Thyroid gland (tissue), 4 donors: ENCODE data around the gene SPINT2. TPM values are rescaled to one million over a fixed set of nuclear protein-coding genes. Genes with fewer than 3 reads are reported as not detected.

Experiments
- DNase-seq, 2 donors: peaks; one replicate each; pipeline ENCODE4 v3.0.0-alpha.2; 2019
- H3K27ac ChIP-seq, 3 donors: fragments of 200-600 bp; sonication (generic); 1 replicate in 2 of 3; 2 replicates in 1 of 3; pipeline ENCODE4 v1.5.1; 2016 to 2019; ENCODE audit warnings: mild to moderate bottlenecking in 1 of 3, moderate library complexity in 1 of 3
- H3K27me3 ChIP-seq: fragments of 200-600 bp; sonication (generic); one replicate; pipeline ENCODE4 v1.5.1; 2019
- H3K36me3 ChIP-seq, 2 donors: fragments of 200-600 bp; sonication (generic); one replicate each; pipeline ENCODE4 v1.5.1; 2016 to 2019
- H3K4me1 ChIP-seq, 2 donors: fragments of 200-600 bp; sonication (generic); one replicate each; pipeline ENCODE4 v1.5.1; 2017 to 2019
- H3K4me3 ChIP-seq, 3 donors: fragments of 200-600 bp; sonication (generic); replicated peaks in 1 of 3; 1 replicate in 2 of 3; 2 replicates in 1 of 3; pipeline ENCODE4 v1.5.1; 2016; ENCODE audit warnings: mild to moderate bottlenecking in 1 of 3
- H3K9me3 ChIP-seq: fragments of 200-600 bp; sonication (generic); one replicate; pipeline ENCODE4 v1.5.1; 2017
- CTCF ChIP-seq, 6 experiments: fragments of 200-600 bp in 3 of 6; fragments of 450-650 bp in 3 of 6; sonication (generic) in 3 of 6; IDR thresholded peaks; one replicate each; pipeline ENCODE4 v1.5.1; 2016 to 2019; ENCODE audit warnings: antibody characterized with exemption in 6 of 6, mild to moderate bottlenecking in 2 of 6, inconsistent platforms in 1 of 6, moderate library complexity in 1 of 6
- POLR2A ChIP-seq, 2 donors: fragments of 450-650 bp; IDR thresholded peaks; one replicate each; pipeline ENCODE4 v1.6.1; 2017; ENCODE audit warnings: antibody characterized with exemption in 2 of 2, mild to moderate bottlenecking in 2 of 2, moderate library complexity in 1 of 2
- WGBS, 2 donors: methylation state at CpG; one replicate each; pipeline ENCODE4 v1.1.5; 2017; 5-methylcytosine and 5-hydroxymethylcytosine counted together
- intact Hi-C: fragments of 100-400 bp; cut with DNase I; formaldehyde crosslinking; loops from one replicate; pipeline ENCODE4 v1.15.1; 2023
- total RNA-seq, 4 donors: library from RNA; depleted of rRNA; stranded (reverse); fragments of >200 nt; gene quantifications; one replicate each; pipeline ENCODE4 v1.2.3, GENCODE V29; 2016

Gene SPINT2
- total RNA-seq, 4 donors from 2014 or later = 424 to 1,529 (median 712) TPM

GRCh38 chr19:38303517-38304351, 39.4 kb downstream of the SPINT2 start, which contains the start of gene C19orf33:
C19orf33 (plus strand) TSS chr19:38304251; CDS start chr19:38304262, 11 bp downstream.
- peak; percentile 67 to 74 for DNase-seq
- H3K4me1 ChIP-seq = peaks cover 13 to 22% of the 10 kb centered on the region in 2 donors
- WGBS, 2 donors = 45 to 63% methylated on average over 6 to 24 of the region's 28 CpGs
- peak within 1 kb of the TSS in 2 of 3 donors; percentile 11 to 28 for H3K27ac ChIP-seq
- H3K9me3 ChIP-seq = no peaks in the 10 kb centered on the region
- no peaks in the 10 kb centered on the region for H3K36me3 ChIP-seq
- no peak within 1 kb of the TSS for H3K4me3 ChIP-seq
- H3K27me3 ChIP-seq = no peaks in the 10 kb centered on the region
- TF ChIP-seq POLR2A (IDR thresholded peaks at IDR 0.05) (no peak), CTCF (IDR thresholded peaks at IDR 0.05) (no peak)
- intact Hi-C loops = no loop called here

GRCh38 chr19:38304352-38304865, 40.0 kb downstream of the SPINT2 start:
- WGBS, 2 donors = 52 to 67% methylated on average over 19 to 20 of the region's 27 CpGs
- DNase-seq = no peak
- TF ChIP-seq CTCF (IDR thresholded peaks at IDR 0.05) (no peak), POLR2A (IDR thresholded peaks at IDR 0.05) (no peak)
- no peak overlapping the region for H3K4me3 ChIP-seq
- no peaks in the 10 kb centered on the region for H3K9me3 ChIP-seq
- peaks cover 13 to 20% of the 10 kb centered on the region in 2 donors for H3K4me1 ChIP-seq
- intact Hi-C loops = no loop called here
- H3K27me3 ChIP-seq = no peaks in the 10 kb centered on the region
- no peaks in the 10 kb centered on the region for H3K36me3 ChIP-seq
- H3K27ac ChIP-seq = peak overlapping the region in 2 of 3 donors; percentile 11 to 28

- WGBS, 2 donors = 20 to 43% methylated on average over 13 to 16 of the region's 29 CpGs
- Histone ChIP-seq H3K4me3 (no peak overlapping the region), H3K4me1 (peaks cover 13 to 20% of the 10 kb centered on the region in 2 donors), H3K27ac (peak overlapping the region in 2 of 3 donors; percentile 13 to 28), H3K27me3 (no peaks in the 10 kb centered on the region), H3K36me3 (no peaks in the 10 kb centered on the region), H3K9me3 (no peaks in the 10 kb centered on the region)
- TF ChIP-seq CTCF (IDR thresholded peaks at IDR 0.05) (no peak), POLR2A (IDR thresholded peaks at IDR 0.05) (no peak)
- peak; percentile 90 for DNase-seq
- intact Hi-C loops = no loop called here
Measured at GRCh38 chr19:38304866-38305429, 40.6 kb downstream of the SPINT2 start.

GRCh38 chr19:38306236-38306635, 41.9 kb downstream of the SPINT2 start:
- TF ChIP-seq CTCF (IDR thresholded peaks at IDR 0.05) (no peak), POLR2A (IDR thresholded peaks at IDR 0.05) (no peak)
- Histone ChIP-seq H3K4me3 (no peak overlapping the region), H3K27me3 (no peaks in the 10 kb centered on the region), H3K27ac (no peak overlapping the region), H3K36me3 (no peaks in the 10 kb centered on the region), H3K4me1 (peaks cover 13% of the 10 kb centered on the region in 2 donors), H3K9me3 (no peaks in the 10 kb centered on the region)
- intact Hi-C loops = no loop called here
- no peak for DNase-seq
- 92 to 98% methylated on average over 3 of the region's 3 CpGs for WGBS, 2 donors
